Occipital lobe (tissue), 2 donors: ENCODE results near the gene SMAP1. TPM values are rescaled to one million over a fixed set of nuclear protein-coding genes. Genes with fewer than 3 reads are reported as not detected.

Source experiments
- DNase-seq: peaks from one replicate; lab custom pipeline; 2025; lab: John Stamatoyannopoulos, UW
- total RNA-seq: library from RNA; depleted of rRNA; stranded (reverse); fragments of >200 nt; gene quantifications from one replicate; pipeline ENCODE4 v1.2.3, GENCODE V29; 2014

Gene SMAP1
- total RNA-seq, 1 donor from 2014 or later = 61.5 TPM

DNA sequence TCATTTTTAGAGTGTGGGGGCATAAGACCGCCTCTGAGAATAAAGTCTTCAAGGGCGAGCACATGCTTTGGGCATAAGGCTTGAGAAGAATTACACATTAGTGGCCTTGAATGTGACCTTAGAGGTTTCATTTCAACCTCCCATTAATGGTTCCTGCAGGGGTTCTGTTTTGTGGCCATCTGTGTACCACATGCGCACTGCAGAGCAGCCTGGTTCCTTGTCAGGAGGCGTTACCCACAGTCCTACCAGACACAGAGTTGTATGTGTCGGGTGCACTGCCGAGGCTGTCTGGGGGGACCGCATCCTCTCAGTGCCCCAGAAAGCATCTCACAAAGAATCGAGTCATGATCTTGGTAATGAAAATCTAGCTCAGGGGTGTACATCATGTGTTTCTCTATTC, 173.4 kb downstream of the SMAP1 start:
- no peak for DNase-seq

DNA sequence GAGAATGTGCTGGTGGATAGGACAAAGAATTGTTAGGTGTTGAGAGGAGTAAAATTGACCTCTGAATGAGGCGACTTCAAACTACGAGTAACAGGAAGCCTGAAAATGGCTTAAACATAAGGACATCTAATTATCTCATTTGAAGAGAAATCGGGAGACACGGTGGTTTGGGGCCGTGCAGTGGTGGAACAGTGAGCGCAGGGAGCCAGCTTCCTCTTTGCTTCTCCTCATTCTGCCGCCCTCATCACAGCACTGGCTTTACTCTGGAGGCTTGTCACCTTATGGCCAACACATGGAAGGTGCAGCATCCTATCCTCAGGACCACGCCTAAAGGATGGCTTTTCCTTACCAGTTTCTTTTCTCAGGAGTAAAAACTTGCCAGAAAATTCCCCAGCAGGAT, 174.9 kb downstream of the SMAP1 start:
- DNase-seq = no peak

DNA sequence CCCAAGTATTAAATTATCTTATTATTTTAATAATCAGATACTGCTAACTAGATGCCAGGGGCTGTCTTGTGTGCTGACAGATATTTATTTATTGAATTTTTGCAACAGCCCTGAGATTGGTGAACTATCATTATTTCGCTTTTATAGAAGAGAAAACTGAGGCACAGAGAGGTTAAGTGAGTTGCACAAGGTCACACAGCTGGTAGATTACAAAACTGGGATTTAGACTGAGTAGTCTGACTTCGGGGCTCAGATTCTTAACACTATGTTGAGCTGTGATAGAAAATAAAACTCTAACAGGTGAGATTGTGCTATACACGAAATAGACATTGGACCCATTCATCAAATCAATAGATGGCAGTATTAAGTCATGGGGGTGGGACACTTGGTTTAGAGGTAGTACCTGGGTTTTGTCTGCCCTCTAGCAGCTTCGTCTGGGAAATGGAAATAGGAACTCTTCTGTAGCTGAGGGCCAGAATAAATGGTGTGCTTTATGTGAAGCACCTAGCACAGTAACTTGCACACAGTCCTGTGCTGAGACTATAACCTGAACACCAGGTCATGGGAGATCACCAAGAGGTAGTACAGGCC, 175.7 kb downstream of the SMAP1 start:
- DNase-seq = no peak

DNA sequence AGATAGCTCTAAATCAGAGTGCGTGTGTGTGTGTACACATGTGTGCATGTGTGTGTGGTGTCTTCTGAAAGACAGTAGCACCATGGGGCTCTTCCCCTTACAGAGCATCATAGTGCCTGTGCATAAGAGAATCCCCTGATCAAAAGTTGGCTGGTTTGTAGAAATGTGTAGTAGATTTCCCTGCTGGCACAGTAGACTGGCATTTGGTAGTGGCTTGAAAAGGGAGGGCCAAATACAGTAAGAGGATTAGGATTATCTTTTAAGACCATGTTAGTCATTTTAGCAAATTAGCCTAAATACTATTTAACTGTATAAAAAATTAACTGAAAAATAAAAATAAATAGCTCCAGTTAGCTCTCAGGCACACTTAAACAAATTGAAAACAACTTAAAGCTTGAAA, 176.6 kb downstream of the SMAP1 start:
- no peak for DNase-seq

DNA sequence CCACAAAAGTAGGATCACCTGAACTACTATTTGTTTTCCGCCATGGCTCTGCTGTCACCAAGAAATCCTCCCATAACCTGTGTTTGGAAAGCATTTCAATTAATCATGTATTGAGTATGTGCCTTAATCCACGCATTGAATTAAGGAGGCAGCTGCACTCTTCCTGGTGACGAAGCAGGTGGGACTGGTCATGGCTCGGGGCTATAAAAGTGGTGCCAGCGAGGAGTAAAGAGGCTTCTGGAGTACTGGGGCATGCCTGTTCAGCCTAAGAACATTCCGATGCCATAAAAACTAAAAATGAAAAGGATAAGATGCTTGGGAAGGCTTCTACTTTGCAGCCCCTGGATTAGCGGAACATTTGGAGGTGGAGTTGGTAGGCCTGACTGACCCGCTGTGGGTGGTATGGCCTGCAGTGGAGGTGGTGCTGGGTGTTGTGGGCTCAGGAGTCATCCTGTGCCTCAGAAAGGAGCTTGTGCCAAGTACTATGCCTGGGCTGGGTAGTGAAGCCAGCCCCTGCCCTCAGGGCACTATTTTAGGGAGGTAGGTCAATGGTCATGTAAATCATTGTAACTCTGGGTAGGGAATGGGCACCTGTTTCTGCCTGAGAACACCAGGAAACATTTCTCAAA, 178.6 kb downstream of the SMAP1 start:
- no peak for DNase-seq

DNA sequence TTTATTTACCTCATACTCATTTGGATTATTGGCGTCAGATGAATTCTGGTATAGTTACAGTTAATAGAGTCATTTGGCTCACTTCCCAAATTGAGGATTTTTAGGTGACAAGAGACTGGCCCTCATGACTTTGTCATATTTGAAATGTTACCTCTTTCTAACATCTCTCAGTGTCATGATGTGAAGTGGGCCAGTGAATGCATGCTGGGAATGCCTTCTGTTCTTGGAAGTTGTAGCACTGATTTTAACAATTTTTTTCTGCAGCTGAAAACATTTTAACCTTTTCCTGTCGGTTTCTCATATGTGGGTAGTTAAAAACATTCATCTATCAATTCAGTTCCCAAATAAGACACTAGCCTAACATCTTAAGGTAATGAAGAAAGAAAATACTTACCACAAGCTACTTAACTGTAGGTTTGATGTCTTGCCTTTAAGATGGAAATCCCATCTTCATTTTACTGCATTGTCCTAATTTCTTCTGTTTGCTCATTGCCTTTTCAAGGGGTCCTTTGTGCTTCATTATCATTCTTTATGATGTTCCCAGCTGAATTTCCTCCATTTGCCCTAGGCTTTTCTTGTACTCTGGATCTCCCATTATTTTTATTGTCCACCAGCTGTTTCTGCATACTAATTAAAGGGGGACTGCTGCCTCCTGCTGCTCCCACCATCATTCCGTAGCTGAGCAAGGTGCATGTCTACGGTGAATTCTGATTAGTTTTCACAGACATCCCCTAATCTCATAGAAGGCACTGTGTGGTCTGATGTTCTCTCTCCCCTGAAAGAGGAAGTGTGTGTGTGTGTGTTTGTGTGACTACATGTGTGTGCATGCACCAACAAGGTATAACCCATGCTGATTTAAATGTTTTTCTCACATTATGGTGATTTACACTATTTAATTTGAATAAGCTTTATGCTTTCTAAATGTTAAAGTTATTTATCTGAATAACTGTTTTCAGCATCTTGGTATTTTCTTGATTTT, 179.7 kb downstream of the SMAP1 start:
- no peak for DNase-seq

DNA sequence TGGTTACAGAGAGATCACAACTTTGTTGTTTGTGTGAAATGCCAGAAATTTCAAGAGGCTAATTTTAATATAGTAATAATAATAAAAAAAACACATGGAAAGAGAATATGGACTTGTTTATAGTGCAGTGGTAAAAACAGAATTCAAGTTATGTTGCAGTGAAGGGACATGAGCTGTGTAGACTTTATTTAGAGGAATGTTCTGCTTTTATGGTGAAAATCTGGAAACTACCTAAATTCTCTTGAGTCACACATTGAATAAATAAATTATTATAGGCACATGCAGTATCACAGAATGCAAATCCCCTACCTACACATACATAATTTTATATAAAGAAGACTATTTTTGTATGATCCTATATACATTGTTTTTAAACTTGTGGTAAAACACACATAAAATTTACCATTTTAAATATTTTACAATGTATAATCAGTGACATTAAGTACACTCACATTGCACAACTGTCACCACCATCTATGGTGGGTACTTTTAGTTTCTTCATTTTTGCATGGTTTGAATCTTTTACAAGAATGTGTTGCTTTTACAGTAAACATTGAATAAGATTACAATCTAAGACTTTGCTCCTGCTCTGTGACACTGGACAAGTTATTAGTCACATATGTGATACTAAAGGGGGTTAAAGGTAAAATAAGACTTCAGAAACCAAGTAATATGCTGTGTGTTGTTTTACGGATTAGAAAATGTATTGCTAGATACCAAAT, 181.8 kb downstream of the SMAP1 start:
- no peak for DNase-seq

DNA sequence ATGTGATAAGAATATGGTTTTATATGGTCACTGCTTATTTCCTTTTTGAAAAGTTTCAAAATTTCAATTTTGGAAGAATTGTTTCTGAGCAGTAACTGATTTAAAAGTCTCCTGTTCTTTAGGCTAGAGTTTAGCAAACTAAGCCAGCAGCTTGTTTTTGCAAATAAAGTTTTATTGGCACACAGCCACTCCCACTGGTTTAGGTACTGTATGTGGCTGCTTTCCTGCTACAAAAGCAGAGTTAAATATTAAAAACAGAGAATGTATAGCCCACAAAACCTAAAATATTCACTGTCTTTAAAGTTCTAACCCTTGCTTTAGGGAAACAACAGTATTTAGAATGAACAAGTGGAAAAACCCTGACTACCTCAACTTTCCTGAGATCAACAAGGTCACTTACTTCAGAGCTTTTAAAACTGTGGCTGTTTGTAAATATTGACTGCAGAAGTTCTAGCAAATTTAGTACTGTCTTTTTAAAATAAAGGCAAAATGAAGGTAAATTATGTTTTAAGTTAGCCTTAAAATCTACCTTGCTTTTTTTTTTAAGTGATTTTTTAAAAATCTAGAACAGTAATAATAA, 185.1 kb downstream of the SMAP1 start:
- no peak for DNase-seq

DNA sequence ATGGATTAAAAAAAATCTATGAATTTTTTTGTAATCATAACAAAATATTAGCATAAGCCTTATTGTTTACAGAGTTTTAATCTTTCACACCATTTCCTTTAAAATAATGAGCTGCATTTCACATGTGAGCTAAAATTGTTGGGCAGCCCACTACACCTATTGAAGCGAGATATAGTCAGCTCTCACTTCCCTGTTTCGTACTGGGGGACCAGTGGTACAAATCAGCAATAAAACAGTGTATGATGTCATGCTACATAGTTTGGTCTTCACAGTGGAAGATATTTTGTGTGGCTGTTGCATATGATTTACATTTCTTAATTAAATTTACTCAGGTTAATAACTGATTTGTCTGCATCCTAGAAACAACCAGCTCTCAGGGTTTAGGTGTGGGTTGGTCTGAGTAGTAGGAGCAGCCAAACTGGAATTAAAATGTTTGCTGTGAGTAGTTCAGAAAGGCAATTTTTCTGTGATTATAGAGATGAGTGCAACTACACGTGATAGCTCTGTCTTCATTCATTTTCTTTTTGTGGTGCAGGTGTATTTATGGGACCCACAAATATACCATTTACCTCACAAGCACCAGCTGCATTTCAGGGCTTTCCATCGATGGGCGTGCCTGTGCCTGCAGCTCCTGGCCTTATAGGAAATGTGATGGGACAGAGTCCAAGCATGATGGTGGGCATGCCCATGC, 189.8 kb downstream of the SMAP1 start:
- DNase-seq = no peak

DNA sequence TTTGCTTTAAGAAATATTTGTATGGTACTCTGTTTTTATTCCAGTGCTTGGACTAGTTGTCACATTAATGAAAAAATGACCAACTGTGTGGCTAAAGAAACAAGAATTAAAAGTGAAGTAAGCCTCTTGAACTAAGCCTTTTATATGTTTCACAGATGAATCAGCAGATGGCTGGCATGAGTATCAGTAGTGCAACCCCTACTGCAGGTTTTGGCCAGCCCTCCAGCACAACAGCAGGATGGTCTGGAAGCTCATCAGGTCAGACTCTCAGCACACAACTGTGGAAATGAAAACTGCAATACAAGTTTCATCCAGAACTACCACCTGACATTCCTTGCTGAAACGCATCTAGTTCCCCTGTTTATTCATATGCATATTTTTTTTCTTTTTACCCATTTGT, 192.4 kb downstream of the SMAP1 start:
- no peak for DNase-seq

DNA sequence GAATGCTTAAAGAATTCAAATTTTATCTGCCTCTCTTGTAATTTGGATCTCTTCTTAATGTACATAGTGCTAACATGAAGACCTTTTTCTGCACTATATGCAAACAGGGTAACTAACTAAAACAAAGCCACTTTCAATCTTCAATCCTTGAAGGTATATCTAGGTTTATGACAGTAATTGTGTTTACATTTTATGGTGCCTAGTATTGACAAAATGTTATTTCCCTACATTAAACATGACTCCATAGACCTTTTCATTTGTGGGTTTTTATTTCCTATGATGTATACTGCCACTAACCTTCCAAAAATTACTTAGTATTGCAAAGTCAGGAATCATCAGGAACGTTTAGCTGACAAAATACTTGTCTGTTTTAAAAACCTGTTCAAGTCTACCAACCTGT, 193.2 kb downstream of the SMAP1 start:
- DNase-seq = no peak

DNA sequence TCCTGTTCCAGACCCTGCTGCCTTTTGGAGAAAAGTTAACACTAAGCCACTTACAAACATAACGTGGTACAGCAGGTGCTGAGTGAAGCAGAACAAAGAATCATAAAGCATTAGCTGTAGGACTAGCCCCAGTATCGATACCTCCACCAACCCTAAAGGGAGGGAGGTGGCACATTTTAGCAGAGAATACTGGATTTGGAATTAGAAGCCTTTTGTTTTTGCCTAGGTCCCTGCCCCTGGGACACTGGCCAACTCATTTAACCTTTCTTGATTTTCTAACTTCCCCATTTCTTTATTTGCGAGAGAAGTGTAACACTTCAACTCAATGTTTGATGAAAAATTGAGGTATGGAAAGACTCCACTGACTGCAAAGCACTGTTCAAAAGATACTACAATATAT, 195.7 kb downstream of the SMAP1 start:
- DNase-seq = no peak

DNA sequence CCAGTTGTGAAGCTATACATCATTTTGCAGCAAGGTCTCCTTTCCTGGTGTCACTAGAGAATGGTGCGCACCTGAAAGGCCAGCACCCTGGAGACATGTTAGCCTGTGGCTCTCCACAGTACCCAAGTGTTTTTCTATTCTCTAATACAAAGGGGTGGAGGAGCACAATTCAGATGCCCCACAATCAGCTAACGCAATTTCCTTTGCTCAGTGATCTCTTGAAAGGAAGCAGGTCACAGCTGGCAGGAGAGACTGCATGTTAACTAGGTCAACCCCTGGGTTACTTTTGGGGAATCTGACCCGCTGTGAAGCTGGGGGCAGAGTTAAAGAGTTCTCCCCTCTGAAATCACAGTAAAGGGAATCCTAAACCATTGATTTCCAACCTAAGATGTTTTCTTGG, 196.7 kb downstream of the SMAP1 start:
- DNase-seq = no peak

DNA sequence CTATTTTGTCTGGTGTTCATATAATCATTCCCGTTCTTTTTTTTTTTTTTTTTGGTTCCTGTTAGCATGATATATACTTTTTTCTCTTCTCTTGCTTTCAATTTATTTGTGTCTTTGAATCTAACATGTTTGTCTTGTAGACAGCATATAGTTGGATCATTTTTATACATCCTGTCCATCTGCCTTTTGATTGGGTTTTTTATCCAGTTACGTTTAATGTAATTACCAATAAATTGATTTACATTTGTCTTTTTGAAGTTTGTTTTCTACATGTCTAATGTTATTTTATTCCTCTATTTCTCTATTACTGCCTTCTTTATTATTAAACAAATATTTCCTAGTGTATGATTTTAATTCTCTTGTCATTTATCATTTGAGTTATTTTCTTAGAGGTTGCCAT, 204.8 kb downstream of the SMAP1 start:
- no peak for DNase-seq

DNA sequence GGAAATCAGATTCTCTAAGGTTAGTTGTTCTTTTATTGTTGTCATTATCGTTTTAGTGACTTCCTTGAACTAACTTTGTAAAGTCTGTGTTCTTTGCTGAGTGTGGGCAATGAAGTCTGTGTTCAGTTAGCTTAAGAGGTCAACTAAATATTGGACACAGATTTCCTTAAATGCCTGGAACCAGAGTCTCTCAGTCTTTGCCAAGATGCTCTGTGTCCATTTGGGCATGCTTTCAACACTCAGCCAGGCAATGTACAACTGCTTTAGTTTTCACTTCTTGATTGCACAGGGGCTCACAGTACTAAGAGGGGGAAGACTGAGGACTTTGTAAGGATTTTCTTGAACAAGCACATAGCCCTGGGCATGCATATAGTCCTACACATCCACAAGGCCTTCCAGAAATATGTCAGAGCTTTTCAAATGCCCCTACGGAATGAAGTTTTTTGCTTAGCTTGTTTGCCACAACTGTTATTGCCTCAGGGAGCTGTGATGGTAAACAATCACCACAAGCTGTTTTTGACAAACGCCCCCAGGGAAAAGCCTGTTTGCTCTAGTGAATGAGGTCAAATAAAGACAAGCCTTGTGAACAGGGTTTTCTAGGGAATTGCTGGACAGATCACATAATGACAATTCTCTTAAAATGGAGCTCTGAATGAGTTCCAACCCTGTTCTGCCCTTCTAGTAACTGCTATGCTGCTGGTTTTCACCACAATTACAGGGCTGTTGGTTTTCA, 206.7 kb downstream of the SMAP1 start:
- DNase-seq = no peak

DNA sequence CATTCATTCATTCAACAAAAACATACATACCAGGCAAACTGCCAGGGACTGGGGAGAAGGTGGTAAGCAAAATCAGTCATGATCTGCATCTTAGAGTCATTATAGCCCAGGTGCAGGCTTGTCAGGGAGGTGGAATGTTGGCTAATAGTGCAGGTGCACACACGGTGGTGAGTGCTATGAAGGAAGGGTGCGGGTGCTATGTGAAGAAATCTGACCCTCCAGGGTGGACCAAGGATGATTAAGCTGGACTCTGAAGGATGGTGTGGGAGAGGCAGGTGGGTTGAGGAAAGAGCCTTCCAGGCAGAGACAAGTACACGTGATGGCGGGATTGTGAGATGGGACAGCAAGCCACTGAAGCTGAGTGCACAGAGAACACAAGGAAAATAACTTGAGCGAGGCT, 211.8 kb downstream of the SMAP1 start:
- DNase-seq = no peak

DNA sequence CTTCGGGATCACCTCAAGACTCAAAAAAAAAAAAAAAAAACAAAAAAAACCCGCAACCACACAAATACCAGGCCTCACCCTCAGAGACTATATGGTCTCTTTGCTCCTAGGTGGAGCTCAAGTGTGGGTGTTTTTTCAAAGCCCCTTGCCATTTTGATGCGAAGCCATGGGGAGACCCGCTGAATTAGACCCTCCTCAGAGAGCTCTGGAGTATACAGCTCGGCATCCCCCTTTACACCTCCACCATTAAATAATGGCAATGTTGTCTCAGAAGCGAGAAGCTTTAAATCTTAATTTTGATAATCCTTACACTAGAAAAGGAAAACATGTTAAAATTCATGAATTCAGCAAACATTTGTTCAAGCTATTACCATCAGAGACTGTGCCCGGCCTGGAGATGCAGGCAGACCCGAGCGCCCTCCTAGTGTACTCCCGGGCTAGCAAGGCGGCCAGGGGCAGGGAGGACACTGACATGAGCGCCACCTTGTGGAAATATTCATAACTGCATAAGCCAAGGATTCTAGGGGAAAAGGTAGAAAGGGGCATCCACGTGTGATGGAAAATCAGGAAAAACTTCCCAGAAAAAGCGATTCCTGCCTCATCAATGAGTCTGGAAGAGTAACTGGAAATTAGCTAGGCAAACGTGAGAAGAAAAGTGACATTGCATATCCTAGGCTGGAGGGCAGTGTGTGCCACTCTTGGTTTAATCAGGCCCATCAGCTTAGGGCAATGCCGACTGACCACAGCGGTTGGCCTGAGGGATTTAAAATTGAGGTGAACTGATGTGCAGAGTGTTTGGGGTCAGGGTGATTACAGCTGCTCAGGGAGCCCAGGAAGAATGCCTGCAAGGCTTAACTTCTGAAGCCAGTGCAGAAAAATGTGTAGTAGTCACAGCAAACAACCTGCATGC, 216.6 kb downstream of the SMAP1 start:
- peak; percentile 21 for DNase-seq

DNA sequence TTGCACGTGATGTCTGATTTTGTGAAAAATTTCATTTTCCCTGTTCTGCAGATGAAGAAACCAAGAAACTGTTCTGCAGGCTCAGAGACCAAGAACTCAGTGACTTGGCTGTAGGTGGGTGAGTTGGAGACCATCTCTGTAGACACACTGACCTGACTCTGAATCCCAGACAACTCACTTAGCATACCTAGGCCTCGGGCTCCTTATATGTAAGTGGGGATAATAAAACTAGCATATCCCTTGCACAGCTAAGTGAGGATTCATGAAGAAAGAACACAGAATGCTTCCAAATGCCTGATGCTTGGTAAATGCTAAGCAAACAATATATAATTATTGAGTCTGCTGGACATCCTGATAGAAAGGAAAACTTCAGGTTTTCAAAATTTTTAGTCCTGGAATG, 218.4 kb downstream of the SMAP1 start:
- no peak for DNase-seq

DNA sequence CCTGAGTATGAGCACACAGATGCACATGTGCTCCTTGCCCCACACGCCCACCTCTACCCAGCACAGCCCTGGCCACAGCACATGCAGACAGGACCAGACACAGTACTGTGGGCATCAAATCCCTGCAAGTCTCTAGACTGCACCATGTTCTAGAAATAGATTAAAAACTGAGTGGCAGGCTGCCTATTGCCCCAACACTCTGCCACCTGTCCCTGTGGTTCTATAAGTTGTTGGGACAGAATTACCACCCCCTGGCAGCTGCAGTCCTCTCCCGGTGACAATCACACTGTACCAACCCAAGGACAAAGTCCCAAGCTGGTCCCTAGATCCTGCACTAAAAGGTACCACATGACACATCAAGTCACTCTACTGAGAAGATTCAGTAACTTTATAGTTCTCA, 219.0 kb downstream of the SMAP1 start:
- DNase-seq = no peak
